OCI-LY1 (cell line): ENCODE measurements around the gene HES1.
"Not testable (repeated sequence)": the region's sequence is repeated elsewhere in the genome, so short reads cannot be mapped to it uniquely, and the experiment has no call there.

Experiments
- H2AFZ ChIP-seq: fragments of 200-600 bp; sonication (generic), shearing (Covaris generic); 2 replicates; pipeline ENCODE4 v1.6.0; 2014; ENCODE audit warnings: antibody characterized with exemption, mild to moderate bottlenecking, low read length
- H3F3A ChIP-seq: fragments of 200-600 bp; sonication (generic), shearing (Covaris generic); 2 replicates; pipeline ENCODE4 v1.6.0; 2014; ENCODE audit warnings: mild to moderate bottlenecking, antibody characterized with exemption, low read length, moderate library complexity; ENCODE audit not compliant: insufficient read depth
- H3K27ac ChIP-seq: fragments of 200-600 bp; sonication (generic); 2 replicates; pipeline ENCODE4 v1.5.1; 2014; ENCODE audit warnings: low read length, mixed run types, mild to moderate bottlenecking, low read depth; ENCODE audit not compliant: poor library complexity, severe bottlenecking
- H3K27me3 ChIP-seq: fragments of 200-600 bp; sonication (generic); 2 replicates; pipeline ENCODE4 v1.6.0; 2014; ENCODE audit warnings: antibody characterized with exemption, mild to moderate bottlenecking, low read length, moderate library complexity; ENCODE audit not compliant: insufficient read depth
- H3K36me3 ChIP-seq: fragments of 200-600 bp; sonication (generic); 2 replicates; pipeline ENCODE4 v1.6.1; 2014; ENCODE audit warnings: mild to moderate bottlenecking, antibody characterized with exemption, low read length, moderate library complexity, mixed read lengths; ENCODE audit not compliant: insufficient read depth
- H3K4me1 ChIP-seq: fragments of 200-600 bp; sonication (generic); 2 replicates; pipeline ENCODE4 v1.5.1; 2014; ENCODE audit warnings: mild to moderate bottlenecking, low read length, moderate library complexity; ENCODE audit not compliant: insufficient read depth, severe bottlenecking
- H3K4me2 ChIP-seq: fragments of 200-600 bp; sonication (generic), shearing (Covaris generic); 2 replicates; pipeline ENCODE4 v1.6.1; 2014; ENCODE audit warnings: low read length
- H3K4me3 ChIP-seq: fragments of 200-600 bp; sonication (generic); 2 replicates; pipeline ENCODE4 v1.5.1; 2014; ENCODE audit warnings: low read length, low read depth, mild to moderate bottlenecking, mixed read lengths; ENCODE audit not compliant: poor library complexity, severe bottlenecking
- H3K79me2 ChIP-seq: fragments of 200-600 bp; shearing (Covaris generic); 2 replicates; pipeline ENCODE4 v1.6.1; 2016; ENCODE audit warnings: mixed run types, low read length, mixed read lengths; ENCODE audit not compliant: insufficient read depth
- H3K9ac ChIP-seq: fragments of 200-600 bp; sonication (generic), shearing (Covaris generic); 2 replicates; pipeline ENCODE4 v1.6.1; 2014; ENCODE audit warnings: mild to moderate bottlenecking, low read length, mixed read lengths
- H3K9me2 ChIP-seq: fragments of 200-600 bp; sonication (generic), shearing (Covaris generic); 2 replicates; pipeline ENCODE4 v1.6.1; 2014; ENCODE audit warnings: low read depth, mild to moderate bottlenecking, low read length, mixed read lengths
- H3K9me3 ChIP-seq: fragments of 200-600 bp; shearing (Covaris generic); 2 replicates; pipeline ENCODE4 v1.6.1; 2014; ENCODE audit warnings: low read length, mixed read lengths
- H4K20me1 ChIP-seq: fragments of 200-600 bp; sonication (generic), shearing (Covaris generic); 2 replicates; pipeline ENCODE4 v1.6.0; 2016; ENCODE audit warnings: mild to moderate bottlenecking, low read length; ENCODE audit not compliant: insufficient read depth
- CTCF ChIP-seq: fragments of 200-600 bp; sonication (generic), shearing (Covaris generic); IDR thresholded peaks from 2 replicates; pipeline ENCODE4 v1.5.1; 2017; ENCODE audit warnings: mild to moderate bottlenecking, antibody characterized with exemption, low read length, moderate library complexity, mixed read lengths
- EZH2 ChIP-seq: fragments of 200-600 bp; sonication (generic), shearing (Covaris generic); IDR thresholded peaks from 2 replicates; pipeline ENCODE4 v1.8.0; 2017; ENCODE audit warnings: borderline replicate concordance, mixed run types, mild to moderate bottlenecking, antibody characterized with exemption, low read length, moderate library complexity, mixed read lengths

Gene HES1

GRCh38 chr3:194087995-194088855 lies 47.7 kb upstream of the HES1 start:
- H3K9me3 ChIP-seq = no peaks in the 10 kb centered on the region
- H3K36me3 ChIP-seq = no peaks in the 10 kb centered on the region
- no peaks in the 10 kb centered on the region for H3K79me2 ChIP-seq
- no peaks in the 10 kb centered on the region for H3K9me2 ChIP-seq
- H3K27me3 ChIP-seq = peaks cover 29% of the 10 kb centered on the region
- H2AFZ ChIP-seq = no peak overlapping the region
- H3K4me2 ChIP-seq = no peak overlapping the region
- H3K4me3 ChIP-seq = no peak overlapping the region
- H3K9ac ChIP-seq = no peak overlapping the region
- TF ChIP-seq CTCF (no peak), EZH2 (no peak)
- no peaks in the 10 kb centered on the region for H3F3A ChIP-seq
- H4K20me1 ChIP-seq = no peaks in the 10 kb centered on the region
- H3K4me1 ChIP-seq = no peaks in the 10 kb centered on the region
- no peak overlapping the region for H3K27ac ChIP-seq

GRCh38 chr3:194089357-194090177 lies 46.4 kb upstream of the HES1 start:
- Histone ChIP-seq H3K36me3 (no peaks in the 10 kb centered on the region), H3K9me2 (no peaks in the 10 kb centered on the region), H3F3A (no peaks in the 10 kb centered on the region), H3K4me2 (no peak overlapping the region), H2AFZ (no peak overlapping the region), H3K27me3 (peaks cover 29% of the 10 kb centered on the region), H3K27ac (no peak overlapping the region), H4K20me1 (no peaks in the 10 kb centered on the region), H3K9me3 (no peaks in the 10 kb centered on the region), H3K9ac (no peak overlapping the region), H3K79me2 (no peaks in the 10 kb centered on the region), H3K4me1 (no peaks in the 10 kb centered on the region), H3K4me3 (no peak overlapping the region)
- TF ChIP-seq EZH2 (no peak), CTCF (no peak)

- not testable (repeated sequence) for H3K36me3 ChIP-seq, H3K4me3 ChIP-seq, H3K4me2 ChIP-seq, H3K9me3 ChIP-seq, H2AFZ ChIP-seq, H3F3A ChIP-seq, H3K27ac ChIP-seq, H4K20me1 ChIP-seq, H3K4me1 ChIP-seq, H3K9me2 ChIP-seq, H3K9ac ChIP-seq, H3K79me2 ChIP-seq
- peaks cover 28% of the 10 kb centered on the region for H3K27me3 ChIP-seq
Observed at GRCh38 chr3:194090178-194090555, 45.8 kb upstream of the HES1 start.
